CD4-positive, alpha-beta T cell treated with Interleukin-6 at 100 ng/mL for 8 hours (primary cell): ENCODE measurements around the gene PXDC1.

Source experiments
- DNase-seq: peaks from one replicate; pipeline ENCODE4 v3.0.0-alpha.2; 2020; ENCODE audit warnings: mixed read lengths, low spot score

PXDC1 gene

DNA sequence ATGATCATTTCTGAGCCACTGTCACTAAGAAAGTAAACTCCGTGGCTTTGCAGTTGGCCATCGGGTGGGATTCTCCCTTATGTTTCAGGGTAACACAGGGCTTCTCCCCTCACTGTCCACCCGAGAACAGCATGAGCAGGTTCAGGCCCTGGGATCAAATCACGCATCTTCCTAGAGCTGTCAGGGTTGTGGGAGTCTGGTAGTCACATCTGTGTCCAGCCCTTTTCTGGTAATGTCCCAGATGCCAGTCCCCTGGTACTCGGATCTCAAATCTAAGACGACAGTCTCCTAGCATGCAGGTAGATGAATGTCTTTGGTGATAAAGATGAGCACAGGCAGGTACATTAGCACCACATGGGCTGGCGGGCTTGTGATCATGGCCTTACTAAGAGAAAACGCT, 4.8 kb downstream of the PXDC1 start:
- DNase-seq = no peak

DNA sequence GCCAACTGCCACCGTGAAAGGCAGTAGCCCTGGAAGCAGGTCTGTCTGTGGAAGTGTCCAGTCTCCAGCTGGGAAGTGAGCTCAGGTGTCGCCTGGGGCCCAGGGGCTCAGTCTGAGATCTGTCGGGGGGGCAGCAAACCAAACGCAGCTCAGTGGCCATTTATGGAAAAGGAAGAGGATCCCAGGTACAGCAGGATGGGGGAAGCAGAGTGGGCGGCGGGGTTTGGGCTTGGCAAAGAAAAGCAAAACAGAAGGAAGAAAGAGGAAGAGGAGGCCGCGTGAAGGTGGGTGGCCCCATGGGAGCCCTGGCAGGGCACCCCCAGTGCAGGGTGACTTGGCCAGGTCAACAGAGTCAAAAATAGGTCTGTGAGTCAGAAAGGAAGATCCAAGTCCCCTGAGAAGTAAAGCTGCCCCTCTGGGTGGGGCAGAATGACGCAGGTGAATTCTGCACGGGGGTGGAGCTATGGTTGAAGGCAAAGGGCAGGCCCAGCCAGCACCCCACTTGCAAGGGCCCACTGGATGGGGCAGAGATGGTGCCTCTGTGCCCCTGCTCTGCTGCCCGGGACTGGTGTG, 5.3 kb downstream of the PXDC1 start:
- DNase-seq = no peak

DNA sequence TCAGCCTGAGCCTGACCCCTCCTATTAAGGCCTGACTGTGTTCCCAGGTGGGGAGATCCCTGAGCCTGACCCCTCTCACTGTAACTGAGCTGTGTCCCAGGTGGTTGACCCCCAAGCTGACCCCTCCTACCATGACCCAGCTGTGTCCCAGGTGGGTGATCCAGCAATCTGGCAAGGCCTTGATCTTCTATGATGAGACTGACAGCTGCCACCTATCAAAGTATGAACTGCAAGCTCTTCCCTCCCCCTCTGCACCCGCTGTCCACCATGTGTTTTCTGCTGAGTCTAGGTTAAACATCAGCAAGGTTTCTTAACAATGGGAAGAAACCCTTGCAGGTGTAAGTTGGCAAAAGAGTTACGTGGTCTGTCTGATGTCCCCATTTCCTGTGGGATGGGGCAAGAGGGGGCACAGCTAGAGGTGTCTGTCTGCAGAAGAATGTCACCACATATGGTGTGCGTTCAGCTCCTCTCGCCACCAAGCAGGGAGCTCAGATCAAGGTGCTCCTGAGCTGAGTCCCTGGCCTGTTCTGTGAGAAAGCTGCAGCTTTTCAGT, 5.9 kb downstream of the PXDC1 start:
- DNase-seq = no peak

DNA sequence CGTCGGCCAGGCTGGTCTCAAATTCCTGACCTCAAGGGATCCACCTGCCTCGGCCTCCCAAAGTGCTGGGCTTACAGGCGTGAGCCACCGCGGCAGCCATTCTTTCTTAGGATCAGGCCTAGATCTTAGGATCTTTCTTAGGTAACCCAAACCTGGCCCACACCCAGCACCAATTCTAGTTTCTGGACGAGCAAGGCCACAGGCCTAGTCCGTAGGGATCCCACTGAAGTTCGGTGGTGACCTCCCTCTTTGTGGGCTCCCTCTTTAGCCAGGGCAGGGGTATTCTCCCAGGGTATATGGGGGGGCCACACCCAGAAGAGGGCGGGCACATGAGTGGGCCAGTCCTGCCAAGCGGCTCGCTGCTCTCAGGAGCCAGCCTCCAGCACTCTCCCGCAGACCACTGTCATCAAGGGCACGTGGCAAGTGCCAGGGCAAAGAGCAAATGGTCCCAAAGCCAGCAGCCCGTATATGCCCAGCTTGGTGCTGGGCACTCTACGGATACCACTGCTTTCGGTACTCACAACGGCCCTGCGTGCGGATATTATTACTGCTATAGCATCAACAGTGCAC, 6.5 kb downstream of the PXDC1 start:
- DNase-seq = no peak

DNA sequence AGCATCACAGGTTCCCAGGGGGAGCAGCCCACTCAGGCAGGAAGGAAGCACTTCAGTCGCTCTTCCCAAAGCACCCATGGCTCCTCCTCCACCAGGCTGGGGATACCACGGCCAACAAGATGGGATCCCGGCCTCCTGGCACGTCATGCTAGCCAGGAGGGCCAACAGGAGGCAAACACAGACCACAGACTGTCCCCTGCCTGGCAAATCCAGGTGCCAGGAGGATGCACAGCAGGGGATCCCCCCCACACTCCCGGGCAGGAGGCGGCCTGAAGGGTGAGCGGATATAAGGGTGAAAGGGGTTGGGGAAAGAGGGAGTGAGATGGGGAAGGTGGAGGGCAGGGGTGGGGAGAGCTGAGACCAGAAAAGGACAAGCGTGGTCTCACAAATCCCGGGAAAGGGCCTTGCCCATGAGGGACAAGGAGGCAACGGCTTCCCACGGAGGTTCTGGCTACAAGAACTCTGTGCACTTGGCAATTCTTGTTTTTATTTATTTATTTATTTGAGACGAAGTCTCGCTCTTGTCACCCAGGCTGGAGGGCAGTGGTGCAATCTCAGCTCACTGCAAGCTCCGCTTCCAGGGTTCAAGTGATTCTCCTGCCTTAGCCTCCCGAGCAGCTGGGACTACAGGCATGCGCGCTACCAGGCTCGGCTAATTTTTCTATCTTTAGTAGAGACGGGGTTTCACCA, 7.2 kb downstream of the PXDC1 start:
- DNase-seq = no peak

DNA sequence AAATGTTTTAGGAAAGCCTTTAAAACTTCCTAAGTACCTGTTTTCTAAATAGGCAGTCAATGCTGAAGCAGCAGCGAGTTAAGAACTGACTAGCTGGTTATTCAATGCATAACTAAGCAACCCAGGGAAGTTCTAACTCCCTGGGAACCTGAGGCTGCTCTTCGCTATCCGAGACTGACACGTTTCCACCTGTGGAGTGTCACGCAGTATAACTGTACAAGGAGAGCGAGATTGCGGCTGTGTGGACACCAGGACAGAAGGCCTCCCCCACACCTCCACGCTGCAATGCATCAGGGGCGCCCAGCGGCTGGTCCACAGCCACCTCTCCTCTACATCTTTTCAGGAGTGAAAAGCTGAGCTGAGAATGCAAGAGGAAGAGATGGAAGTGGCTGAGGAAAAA, 8.0 kb downstream of the PXDC1 start:
- DNase-seq = no peak

DNA sequence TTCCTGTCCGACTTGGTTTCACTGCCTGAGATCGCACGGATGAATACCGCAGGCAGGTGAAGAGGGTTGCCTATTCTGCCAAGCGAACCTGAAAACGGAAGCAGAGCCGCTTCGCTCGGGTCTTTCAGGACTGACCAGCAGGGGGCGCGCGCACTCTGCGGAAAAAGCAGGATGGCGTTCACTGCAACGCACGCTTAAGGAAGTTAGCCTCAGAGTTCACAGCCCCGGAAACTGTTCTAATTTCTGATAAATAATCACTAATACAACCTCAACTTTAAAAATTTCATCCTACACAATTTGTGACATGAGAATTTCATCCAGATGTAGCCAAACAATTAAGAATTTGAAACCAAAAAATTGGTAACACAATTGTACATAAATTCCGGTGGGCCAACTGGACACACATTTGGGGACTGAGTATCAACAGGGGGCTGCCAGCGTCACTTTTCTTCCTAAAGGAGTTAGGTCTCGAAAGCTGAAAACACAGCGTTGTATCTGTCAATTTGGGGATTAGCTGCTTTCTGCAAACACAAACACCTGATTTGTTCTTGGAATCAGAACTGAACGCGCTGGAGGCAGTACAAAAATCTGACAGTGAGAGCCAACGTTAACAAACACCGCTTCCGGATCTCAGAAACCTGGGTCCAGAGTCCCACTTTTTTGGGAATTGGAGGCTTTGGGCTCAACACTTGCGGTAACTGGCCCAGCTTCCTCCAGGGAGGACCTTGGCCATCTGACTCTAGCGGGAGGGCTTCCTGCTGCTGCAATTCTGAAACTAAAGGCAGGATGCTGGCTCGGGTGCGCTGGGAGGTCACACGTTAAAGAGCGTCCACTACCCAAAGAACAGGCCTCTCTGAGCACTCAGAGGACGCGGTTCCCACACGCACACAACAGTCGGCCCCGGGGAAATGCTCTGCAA, 8.8 kb downstream of the PXDC1 start:
- peak; percentile 83 for DNase-seq

DNA sequence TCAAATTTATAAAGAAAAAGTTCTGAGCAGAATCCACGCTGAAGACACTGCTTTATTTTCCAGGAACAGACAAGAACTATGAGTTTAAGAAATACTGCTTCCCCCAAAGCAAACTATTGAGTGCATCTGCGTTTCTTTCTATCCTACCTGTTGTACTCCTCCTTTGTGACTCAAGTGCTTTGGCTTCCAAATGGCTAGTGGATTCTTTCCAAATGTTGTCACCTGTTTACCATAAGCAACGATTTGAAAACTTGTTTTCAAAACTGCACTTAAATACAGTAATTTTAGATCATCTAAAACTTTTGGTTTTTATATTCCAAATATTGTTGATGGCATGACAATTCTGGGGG, 9.5 kb downstream of the PXDC1 start:
- no peak for DNase-seq

DNA sequence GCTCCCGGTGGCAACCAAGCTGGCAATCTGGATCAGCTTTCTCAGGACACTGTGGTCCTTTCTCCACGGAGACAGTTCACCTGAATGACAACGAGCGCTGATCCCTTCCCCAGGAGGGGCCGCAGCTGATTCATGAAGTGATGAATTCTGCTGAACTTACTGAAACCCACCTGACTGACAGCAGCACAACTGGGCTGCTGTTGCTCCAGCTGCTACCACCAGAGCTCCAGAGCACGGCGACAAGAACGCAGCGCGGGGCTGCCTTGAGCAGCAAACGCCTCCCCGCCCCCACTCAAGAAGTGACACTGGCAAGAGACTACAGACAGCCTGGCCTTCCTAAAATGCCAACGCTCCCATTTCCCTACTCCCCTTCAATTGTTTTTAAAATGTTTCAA, 10.0 kb downstream of the PXDC1 start:
- no peak for DNase-seq

DNA sequence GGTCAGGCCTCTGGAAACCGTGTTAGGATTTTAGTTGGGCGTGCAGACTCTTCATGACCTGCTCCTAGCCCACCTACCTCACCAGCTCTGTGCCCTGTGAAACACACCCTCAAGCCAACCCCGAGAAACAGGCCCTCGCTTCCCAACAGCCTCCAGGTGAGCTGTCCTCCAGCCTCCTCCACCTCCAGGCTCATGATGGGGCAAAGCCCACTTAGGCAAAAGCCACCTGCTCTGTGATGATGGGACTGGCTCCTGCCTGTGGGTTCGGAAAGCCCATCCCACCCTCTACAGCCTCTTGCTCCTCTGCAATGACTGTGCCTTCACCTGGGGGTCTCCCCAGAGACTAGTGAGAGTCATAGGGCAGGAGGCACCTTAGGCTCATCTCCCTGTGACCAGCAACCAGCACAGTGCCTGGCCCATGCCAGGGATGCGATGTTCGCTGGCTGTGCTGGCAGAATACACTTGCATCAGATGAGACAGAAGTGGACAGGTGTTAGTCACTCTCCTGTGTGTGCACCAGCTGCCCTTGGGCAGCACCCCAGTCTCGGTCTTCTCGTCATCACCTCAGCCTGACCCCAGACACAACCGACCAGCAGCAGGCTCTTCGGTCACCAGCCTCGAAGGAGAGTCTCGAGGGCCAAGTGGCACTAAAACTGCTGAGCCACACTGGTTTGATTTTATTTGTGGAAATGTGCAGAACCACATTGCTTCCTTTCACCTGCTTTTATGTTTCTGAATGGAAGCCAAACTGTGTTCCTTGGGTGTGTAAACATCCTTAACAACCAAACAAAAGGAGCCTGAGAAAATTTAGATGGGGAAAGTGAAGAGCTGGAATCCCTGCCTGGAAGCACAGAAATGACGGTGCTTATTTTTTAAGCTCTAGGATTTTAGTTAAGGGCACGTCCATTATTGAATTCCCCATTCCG, 10.7 kb downstream of the PXDC1 start:
- DNase-seq = no peak

DNA sequence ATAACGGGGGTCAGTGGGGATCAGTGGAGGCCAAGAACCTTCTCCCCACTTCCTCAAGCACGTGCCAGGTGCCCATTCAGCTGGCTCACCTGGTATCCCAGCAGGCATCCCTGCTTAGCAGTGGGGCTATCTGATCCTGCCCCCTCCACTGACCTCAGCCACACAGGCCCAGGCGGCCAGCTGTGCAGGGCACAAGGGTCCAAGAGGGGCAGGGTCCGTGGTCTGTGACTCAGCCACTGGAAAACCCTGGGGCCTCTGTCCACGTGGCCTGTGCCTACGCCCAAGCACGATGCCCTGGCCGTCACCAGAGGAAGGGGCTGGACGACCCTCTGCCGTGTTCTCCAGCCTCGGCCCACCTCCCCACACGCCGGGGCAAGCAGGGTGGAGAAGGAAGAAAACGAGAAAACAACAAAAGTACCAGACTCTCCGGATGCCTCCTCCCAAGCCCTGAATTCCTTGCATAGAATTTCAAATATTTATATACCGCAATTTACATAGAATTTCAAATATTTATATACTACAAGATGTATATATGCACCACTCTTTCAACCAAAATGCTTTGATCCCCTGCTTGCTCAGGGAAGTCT, 12.1 kb downstream of the PXDC1 start:
- DNase-seq = no peak

DNA sequence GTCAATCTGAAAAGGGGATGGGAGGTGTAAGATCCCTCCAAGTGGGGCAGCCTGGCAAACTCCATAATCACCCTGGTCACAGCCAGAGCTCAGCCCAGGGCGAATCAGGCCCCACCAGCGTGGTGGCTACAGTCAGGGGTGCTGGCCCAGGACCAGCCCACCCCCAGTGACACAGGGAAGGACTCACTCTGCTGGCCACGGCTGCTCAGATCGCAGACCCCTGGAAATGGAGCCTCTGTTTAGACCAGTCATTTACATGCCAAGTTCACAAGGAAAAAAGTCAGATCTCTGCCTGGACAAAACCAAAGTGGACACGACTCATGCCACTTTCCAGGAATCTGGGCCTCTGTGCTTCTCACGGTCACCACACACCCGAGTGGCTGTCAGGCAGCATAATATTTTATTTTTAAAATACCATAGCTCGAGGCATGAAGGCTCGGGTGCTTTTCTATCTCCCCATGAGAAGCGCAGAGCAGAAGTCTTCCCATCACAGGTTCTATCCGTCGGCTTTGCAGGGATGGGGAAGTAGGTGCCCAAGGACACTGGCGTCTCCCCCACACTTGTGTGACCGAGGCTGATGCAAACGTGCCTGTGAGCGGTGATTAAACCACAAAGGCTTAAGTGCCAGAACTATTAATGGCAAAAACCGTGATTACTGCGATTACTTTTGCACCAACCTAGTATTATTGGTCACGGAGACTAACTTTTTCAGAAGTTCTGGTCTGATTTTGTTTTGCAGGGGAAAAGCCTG, 13.0 kb downstream of the PXDC1 start:
- DNase-seq = no peak

DNA sequence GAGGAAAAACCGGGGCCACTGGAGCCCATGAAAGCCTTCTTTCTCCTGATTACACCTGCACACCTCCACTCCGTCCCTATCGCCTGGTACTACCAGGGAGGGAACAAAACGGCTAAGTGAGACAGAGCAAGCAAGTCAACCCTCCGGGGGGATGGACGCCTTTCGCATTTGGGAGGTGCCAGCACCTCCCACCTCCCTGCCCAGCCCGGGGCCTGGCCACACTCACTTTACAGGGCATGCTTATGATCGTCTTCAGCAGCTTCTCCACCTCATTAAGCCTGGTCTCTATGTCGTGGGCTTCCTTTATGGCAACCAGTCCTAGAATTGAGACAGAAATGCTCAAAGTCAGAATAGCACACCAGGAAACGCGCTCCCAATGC, 13.7 kb downstream of the PXDC1 start:
- no peak for DNase-seq

DNA sequence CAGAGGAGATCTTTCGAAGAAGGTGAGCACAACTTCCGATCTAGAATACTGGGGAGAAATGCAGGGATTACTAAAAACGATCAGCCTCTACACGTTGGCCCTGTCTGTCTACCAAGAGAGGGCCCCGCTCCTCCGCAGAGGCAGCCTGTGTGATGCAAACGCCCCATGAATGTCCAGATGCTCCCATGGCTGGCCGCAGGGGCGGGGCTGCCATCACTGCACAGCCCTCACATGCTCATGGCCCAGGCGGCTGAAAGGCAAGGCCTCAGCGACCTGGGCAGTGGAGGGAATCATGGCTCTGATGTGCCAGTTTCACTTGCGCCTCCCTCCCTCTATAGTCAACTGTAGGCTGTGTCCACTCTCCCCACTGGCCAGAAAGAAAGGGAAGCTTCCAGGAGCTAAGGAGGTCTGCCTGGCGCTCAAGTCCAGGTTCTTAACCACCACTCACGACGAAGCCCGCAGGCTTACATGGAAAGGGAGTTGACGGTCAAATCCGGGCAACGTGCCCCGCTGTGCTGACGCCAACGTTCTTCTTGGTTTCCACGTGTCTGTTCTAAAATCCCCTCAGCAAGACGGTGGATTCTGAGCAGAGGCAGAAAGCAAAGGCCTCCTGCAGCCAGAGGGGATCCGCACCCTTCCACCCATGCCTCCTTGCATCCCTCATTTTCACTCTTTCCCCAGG, 14.2 kb downstream of the PXDC1 start:
- DNase-seq = no peak

DNA sequence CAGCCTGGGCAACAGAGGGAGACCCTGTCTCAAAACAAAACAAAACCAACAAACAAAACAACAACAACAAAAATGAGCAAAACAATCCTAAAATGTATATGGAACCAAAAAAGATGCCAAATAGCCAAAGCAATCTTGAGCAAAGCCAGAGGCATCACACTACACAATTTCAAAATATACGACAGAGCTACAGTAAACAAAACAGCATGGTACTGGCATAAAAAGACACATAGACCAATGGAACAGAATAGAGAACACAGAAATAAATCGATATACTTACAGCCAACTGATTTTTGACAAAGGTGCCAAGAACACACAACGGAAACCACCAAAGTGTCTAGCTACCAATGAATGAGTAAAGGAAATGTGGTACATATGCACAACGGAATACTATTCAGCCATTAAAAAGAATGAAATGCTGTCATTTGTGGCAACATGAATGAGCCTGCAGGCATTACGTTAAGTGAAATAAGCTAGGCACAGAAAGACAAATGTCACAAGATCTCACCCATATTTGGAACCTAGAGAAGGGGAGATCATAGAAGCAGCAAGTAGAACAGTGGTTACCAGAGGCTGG, 16.4 kb downstream of the PXDC1 start:
- DNase-seq = no peak

DNA sequence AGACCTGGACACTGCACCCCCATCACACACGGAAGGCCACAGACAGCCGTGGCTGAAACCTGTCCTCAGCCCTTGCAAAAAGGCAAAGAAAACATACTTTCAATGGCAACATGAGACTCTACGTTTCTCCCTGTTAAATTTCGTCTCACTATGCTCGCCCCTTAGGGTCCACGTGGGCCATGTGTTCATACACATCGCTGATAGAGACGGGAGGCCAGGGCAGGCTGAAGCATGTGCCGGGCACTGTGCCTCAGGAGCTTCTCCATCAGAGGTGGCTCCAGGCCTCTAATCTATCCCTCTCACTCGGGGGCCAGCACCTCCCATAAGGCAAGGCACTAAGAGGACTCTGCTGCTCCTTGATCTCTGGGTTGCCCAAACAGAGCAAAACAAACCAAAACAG, 17.5 kb downstream of the PXDC1 start:
- no peak for DNase-seq

DNA sequence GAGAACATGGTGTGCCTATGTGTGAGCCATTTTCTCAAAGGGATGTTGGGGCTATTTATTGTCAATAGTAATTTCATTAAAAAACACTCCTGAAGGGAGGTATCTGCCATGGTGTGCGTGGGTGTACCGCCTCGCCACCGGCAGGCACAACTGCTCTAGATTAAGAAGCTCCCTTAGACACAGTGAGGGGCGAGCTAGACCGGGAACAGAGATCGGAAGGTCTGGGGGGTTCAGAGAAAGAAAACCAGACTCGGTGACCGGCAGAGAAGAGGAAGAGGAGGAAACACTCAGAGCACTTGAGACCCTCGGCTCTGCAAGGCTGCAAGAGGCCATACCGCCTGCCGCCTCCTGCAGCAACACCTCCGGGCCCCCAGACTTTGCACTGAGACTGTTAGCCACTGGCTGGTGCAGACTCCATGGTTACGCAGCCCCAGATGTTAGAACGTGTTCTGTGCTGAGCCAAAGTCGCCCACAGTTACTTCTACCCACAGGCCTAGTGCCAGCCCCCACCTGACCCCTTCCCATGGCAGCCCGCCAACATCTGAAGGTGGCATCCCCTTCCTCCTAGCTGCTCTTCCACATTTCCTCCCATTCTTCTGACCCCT, 18.1 kb downstream of the PXDC1 start:
- DNase-seq = no peak

DNA sequence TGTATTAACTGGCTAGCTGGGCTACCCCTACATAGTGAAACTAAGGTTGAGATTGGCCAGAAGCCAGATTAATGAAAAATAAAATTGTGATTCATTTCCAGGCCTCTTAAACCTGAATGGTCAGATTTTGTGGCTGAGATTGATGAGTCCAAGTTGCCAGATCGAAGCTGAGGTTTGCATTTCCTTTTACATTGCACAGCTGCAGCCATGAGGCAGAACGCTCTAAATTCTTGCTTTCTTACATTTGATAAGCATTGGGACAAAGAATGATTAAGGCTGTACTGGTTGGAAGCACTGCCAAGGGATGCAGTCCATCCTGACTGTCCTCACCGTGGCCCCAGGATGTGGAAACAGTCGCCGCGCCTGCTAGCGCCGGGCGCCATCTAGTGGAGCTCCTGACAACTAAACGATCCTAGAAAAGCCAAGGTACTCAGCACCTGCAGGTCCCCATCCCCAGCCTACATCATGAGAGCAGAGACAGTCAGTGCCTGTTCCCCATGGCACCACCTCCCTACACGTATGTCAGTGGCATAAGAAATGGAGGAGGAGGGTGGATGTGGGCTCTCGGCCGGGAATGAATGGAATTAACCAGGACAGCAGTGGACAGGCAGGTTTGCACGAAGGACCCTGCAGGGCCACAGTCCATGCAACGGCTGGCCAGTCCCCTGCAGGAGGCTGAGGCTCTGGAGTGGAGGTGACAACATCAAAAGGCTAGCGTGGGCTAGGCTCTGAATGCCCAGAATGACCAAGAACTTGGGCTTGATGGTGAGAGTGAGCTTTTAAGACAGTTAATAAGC, 19.0 kb downstream of the PXDC1 start:
- DNase-seq = peak; percentile 61
